Astrocyte of the cerebellum (primary cell): ENCODE data around the gene EEFSEC.

ENCODE experiments used
- DNase-seq: peaks from one replicate; pipeline ENCODE4 v3.0.0-alpha.2; 2011; ENCODE audit warnings: low read depth
- H3K4me3 ChIP-seq: 2 replicates; pipeline ENCODE4 v1.5.1; 2011; ENCODE audit warnings: mild to moderate bottlenecking, low read depth, low read length, moderate library complexity
- CTCF ChIP-seq: IDR thresholded peaks from 2 replicates; pipeline ENCODE4 v1.5.1; 2012; ENCODE audit warnings: low read length, low read depth, moderate library complexity, mild to moderate bottlenecking; ENCODE audit errors: missing control alignments
- in situ Hi-C: cut with HindIII; loops from 2 replicates; pipeline ENCODE4 v1.10.0; 2017; ENCODE audit warnings: low sequenced_read_pairs

The EEFSEC gene

GRCh38 chr3:128263946-128264345 lies 110.7 kb downstream of the EEFSEC start:
- in situ Hi-C loops = no loop called here
- DNase-seq = no peak
- no peak for TF ChIP-seq CTCF

GRCh38 chr3:128266453-128266852 lies 113.2 kb downstream of the EEFSEC start:
- H3K4me3 ChIP-seq = no peak overlapping the region
- DNase-seq = no peak
- in situ Hi-C loops = no loop called here
- no peak for TF ChIP-seq CTCF

More at GRCh38 chr3:128263946-128264345, 110.7 kb downstream of the EEFSEC start:
- no peak overlapping the region for H3K4me3 ChIP-seq

GRCh38 chr3:128267541-128267940 lies 114.3 kb downstream of the EEFSEC start:
- no peak for DNase-seq
- no peak overlapping the region for H3K4me3 ChIP-seq
- TF ChIP-seq CTCF = no peak
- in situ Hi-C loops = no loop called here

GRCh38 chr3:128269006-128269775 lies 115.9 kb downstream of the EEFSEC start:
- no peak for TF ChIP-seq CTCF
- in situ Hi-C loops = no loop called here
- DNase-seq = no peak
- H3K4me3 ChIP-seq = no peak overlapping the region

- H3K4me3 ChIP-seq = no peak overlapping the region
- in situ Hi-C loops = no loop called here
- no peak for DNase-seq
- TF ChIP-seq CTCF = no peak
These were observed 116.5 kb downstream of the EEFSEC start for GRCh38 chr3:128269796-128270195.

- DNase-seq = no peak
- no peak overlapping the region for H3K4me3 ChIP-seq
- TF ChIP-seq CTCF = no peak
- in situ Hi-C loops = no loop called here
These were observed 117.5 kb downstream of the EEFSEC start for GRCh38 chr3:128270559-128271492.
